SK-MEL-5 (cell line): ENCODE results near the gene ADPRM. TPM values are rescaled to one million over a fixed set of nuclear protein-coding genes. Genes with fewer than 3 reads are reported as not detected.
"Not testable (repeated sequence)": the region's sequence is repeated elsewhere in the genome, so short reads cannot be mapped to it uniquely, and the experiment has no call there.

Source experiments
- DNase-seq: peaks from one replicate; pipeline ENCODE4 v3.0.0-alpha.2; 2016; ENCODE audit warnings: low read depth, low spot score
- in situ Hi-C: cut with HindIII; loops from 2 replicates; pipeline ENCODE4 v1.10.0; 2016; ENCODE audit warnings: low sequenced_read_pairs, high pct_unique_total_duplicates, low pct_unique_long_range_greater_than_20kb
- total RNA-seq: library from RNA; depleted of rRNA; stranded (reverse); fragments of >200 nt; shearing (Covaris generic); gene quantifications from 2 replicates; pipeline ENCODE4 v1.2.3, GENCODE V29; 2014

The ADPRM gene
- total RNA-seq, 1 experiment from 2014 or later = 15.1 TPM

DNA sequence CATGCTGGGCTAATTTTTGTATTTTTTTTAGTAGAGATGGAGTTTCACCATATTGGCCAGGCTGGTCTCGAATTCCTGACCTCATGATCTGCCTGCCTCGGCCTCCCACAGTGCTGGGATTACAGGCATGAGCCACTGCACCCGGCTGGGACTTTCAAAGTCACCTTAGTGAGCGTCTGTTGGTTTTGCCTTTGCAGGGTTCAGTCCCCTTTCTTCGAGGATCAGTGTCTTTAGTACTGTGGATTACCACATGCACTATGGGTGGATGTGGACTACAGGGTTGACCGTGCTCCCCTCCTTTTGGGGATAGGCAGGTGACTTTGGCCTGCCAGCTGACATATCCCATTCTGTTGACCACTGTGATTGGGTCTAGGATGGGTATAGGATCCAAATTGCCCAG is 34.7 kb downstream of the ADPRM start:
- DNase-seq, in situ Hi-C loops: not testable (repeated sequence)

DNA sequence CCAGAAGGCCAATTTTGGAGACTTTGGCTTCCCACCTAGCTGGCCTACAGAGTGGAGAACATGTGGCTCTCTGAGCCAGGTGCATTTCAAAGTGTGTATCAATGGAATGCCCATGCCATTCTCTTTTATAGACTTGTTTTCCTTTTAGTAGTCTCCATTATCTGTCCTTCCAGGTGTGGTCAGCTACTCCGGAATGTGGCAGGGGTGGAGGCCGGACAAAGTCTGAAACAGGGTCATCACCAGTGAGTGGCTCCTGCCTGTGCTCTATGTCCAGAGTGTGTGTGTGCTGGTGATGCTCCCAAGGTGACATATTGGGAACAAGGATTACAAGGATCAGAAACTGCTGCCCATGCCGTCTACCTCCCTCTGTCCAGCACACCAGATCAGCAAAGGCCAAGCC is 36.3 kb downstream of the ADPRM start:
- DNase-seq = no peak
- in situ Hi-C loops = no loop called here

DNA sequence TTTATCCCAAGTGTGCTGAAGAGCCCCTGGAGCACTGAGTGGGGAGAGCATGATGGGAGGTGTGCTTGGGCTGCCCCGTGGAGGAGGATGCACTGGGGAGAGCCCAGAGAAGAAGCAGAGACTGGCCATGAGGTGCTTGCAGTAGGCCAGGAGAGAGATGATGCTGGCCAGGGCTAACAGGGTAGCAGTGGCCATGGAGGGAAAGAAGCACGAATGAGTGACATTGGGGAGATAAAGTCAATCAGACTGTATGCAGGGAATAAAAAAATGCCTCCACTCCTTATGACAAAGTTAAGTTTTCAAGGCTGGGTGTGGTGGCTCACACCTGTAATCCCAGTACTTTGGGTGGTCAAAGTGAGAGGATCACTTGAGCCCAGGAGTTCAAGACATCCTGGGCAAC is 37.9 kb downstream of the ADPRM start:
- no peak for DNase-seq
- in situ Hi-C loops = no loop called here

DNA sequence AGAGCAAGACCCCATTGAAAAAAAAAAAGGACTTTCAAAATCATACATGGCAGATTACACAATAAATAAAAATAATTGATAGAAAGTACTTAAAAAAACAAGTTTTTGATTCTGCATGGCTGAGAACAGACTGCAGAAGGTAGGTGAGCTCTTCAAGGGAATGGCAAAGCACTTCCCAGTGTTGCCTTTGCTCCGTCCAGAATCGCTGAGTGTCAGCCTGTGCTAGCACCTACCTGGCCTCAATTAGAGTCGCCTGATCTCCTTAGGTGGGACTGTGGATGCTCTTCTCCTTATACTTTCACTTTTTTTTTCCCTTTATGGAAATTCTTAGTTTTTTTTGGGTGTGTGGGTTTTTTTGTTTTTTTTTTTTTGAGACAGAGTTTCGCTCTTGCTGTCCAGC is 38.4 kb downstream of the ADPRM start:
- DNase-seq = no peak
- in situ Hi-C loops = no loop called here

DNA sequence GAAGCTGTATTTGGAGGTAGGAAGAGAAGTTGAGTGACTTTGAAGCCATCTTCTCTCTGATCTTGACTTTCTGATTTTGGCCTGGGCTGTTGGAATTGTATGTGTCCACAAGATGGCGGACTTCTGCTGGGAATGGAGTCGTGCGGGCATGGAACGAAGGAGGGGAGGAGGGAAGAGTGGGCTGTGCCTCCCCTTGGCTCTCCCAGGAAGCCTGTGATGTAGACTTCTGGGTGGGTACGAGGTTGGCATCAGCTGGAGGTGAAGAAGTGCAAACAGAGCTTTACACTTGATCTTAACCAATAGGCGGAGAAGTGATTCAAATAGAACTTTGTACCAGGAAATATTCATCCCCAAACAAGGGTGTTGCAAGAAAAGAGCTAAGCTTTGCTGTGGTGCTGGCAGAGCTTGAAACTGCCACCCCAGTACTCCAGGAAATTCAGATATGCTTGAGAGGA is 39.8 kb downstream of the ADPRM start:
- peak; percentile 84 for DNase-seq
- in situ Hi-C loops = no loop called here

DNA sequence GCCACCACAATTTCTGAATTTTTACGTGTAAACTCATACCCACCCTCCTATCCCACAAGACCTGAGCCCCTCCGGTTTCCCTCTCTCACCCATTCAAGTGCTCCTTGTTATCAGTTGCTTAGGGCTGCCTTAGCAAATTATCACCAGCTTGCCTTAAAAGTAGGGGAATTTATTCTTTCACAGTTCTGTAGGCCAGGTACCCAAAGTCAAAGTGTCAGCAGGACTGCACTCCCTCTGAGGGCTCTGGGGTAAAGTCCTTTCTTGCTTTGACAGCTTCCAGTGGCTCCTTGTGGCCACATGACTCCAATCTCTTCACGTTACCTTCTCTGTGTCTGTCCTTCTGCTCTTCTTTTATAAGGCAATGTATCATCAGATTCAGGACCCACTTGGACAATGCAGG is 40.3 kb downstream of the ADPRM start:
- no peak for DNase-seq
- in situ Hi-C loops = no loop called here

DNA sequence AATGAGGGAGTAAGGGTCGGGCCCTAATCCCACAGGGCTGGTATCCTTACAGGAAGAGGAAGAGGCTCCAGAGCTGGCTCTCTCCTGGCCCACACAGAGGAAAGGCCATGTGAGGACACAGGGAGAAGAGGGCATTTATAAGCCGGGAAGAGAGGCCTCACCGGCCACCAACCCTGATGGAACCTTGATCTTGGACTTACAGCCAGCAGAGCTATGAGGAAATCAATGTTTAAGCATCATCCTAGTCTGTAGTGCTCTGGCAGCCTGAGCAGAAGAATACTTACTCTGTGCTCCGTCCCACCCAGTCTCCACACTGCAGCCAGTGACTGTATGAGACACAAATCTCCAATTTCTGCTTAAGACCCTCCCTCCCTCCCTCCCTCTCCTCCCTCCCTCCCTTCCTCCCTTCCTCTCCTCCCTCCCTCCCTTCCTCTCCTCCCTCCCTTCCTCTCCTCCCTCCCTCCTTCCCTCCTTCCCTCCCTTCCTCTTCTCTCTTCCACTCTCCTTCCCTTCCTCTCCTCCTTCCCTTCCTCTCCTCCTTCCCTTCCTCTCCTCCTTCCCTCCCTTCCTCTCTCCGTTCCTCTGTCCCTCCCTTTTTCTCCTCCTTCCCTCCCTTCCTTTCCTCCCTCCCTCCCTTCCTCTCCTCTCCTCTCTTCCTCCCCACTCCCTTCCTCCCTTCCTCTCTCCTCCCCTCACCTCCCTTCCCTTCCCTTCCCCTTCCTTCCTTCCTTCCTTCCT is 41.3 kb downstream of the ADPRM start:
- no peak for DNase-seq
- in situ Hi-C loops = no loop called here

DNA sequence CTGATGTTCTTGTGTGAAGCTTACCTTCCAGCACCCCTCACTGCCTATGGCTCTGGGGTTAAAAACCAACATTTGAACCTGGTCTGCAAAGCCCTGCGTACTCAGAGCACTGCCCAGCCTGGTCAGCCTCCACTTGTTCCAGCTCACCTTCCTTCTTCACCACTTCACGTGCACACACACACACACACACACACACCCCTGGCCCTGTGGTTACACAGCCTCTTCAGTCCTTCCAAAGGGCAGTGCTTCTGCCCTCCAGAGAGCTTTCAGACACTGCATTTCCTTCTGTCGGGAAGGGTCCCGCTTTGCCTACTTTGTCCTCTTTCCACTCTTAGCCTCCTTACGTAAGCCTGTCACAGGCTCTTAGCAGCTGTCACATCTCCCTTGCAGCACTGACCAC is 42.0 kb downstream of the ADPRM start:
- no peak for DNase-seq
- in situ Hi-C loops = no loop called here

DNA sequence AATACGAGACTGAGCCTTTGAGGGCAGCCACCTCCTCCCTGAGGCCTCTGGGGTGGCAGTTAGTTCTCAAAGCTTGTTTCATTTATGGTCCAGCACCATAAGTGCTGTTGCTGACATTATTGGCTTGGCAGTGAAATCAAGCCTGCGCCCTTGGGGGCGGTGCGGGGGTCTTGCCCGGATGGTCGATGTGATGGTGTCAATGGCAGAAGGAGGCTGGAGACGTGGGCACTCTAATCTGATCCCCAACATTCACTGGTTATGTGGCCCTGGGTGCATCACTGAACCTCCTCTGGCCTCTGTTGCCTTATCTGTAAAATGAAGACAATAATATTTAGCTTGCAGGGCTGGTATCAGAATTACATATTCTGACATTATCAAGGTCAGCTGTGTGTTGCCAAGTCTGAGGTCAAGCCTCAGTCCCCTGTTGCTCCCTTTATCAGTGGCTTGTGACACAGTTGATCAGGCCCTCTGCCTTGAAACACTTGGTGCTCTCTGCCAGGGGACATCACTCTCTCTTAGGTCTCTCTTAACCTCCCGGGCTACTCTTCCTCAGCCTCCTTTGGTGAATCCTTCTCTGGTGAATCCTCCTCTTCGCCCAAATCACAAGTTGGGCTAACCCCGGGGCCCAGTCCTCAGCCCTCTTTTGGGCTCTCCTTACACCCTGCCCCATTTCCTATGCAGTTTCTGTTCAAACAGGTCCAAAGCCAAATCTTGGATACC is 44.2 kb downstream of the ADPRM start:
- no peak for DNase-seq
- in situ Hi-C loops = no loop called here

DNA sequence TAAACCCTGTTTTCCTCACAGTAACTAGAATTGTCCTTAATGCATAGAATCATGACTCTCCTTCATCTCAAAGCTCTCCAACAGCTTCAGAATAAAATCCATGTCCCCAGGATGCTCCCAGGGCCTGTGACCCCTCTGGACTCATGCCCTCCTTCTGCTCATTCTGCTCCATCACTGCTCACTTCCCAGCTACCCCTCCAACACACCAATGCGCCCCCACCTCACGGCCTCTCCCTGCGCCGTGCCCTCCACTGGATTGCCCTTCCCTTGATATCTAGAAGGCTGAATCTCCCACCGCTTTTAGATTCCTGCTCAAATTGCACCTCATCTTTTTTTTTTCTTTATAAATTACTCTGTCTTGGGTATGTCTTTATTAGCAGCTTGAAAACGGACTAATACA is 45.0 kb downstream of the ADPRM start:
- in situ Hi-C loops = no loop called here

DNA sequence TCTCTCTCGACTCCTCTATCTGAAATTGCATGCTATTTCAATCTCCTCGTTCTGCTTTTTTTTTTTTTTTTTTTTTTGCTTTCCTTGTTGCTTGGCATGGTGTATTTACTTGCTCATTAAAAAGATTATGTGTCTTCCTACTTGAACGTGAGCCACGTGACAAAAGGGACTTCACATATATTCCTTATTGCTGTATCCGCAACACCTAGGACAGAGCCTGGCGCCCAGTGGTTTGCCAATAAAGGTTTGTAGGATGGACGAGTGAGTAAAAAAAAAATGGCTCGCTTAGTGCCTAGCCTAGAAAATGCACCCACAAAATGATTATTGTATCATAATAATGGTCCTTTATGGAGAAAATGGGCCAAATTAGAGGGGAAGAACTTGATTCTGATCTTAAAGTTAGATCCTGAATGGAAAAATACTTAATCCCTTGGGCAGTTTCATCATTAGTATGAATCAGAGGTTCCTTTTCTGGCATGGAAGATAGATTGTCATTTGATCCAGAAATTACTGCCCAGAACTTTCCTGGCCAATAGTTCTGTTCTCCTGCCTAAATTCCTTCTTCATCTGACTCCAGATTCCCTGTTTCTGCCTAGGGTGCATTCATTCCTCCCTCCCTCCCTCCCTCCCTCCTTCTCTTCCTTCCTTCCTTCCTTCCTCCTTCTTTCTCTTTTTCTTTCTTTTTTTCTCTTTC is 46.1 kb downstream of the ADPRM start:
- in situ Hi-C loops = no loop called here

More for the DNA sequence above, 45.0 kb downstream of the ADPRM start:
- no peak for DNase-seq

DNA sequence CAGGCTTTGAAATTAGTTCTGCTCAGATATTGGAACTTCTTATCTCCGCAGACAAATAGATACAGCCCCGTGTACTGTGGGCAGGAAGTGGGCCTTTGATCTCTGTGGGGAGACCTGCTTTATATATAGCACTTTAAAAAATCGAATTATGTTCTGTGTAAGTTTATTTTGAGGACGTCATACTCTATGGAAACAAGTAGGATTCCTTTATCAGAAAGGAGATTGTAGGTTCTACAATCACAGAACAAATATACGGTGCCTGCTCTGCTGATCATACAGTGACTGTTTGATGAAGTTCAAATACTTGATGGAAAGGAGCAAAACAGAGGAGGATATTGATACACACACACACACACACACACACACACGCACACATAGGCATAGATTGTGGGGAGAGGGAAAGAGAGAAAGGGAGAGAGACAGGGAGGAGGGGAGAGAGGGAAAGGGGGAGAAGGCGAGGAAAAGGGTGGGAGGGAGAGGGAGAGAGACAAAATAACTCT is 47.2 kb downstream of the ADPRM start:
- no peak for DNase-seq
- in situ Hi-C loops = no loop called here

More for the DNA sequence above, 46.1 kb downstream of the ADPRM start:
- no peak for DNase-seq

DNA sequence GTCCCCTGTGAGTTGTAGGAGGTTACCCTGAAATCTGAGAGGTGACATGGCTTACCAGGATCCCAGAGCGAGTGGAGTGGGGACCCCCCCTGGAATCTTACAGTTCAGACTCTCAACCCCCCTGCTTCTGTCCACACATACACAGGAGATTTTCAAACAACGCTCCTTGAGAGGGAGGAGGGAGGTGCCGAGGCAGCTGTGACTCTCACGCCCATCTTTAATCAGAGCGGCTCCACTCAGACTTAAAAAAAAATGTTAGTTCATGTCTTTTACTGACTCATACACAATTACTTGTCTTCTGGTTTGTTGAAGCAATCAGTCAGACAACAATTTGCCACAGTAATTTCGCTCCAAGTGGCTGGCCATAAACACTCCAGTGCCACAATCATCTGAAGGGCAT is 47.8 kb downstream of the ADPRM start:
- in situ Hi-C loops = no loop called here
- no peak for DNase-seq

DNA sequence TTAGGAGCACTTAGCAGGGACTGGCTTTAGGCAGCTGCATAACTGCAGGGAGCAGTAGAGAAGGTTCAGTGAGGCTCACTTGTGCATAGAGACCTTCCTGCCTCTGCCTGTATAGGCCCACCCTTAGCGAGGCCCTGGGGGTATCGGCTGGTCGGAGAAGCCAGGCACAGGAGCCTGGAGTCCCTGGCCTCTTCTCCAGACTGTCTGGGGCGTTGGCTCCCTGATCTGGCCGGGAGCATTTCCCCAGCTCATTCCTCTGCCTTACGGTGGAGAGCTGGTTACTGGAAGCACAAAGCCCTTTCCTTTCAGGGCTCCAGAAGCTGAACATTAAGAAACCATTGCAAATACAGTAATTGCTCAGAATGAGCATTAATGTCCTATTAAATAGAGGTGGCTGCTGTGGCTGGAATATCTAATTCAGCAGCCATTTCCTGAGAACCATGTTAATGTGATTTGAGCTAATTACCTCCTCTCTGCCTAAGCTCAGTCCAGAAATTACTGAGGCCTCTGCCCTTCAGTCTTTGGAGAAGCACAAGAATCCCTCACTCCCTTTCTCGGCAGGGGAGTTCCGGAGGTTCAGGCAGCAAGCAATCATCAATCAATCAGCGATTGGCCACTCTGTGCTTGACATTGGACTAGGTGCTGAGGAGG is 51.3 kb downstream of the ADPRM start:
- in situ Hi-C loops = no loop called here
- DNase-seq = no peak

DNA sequence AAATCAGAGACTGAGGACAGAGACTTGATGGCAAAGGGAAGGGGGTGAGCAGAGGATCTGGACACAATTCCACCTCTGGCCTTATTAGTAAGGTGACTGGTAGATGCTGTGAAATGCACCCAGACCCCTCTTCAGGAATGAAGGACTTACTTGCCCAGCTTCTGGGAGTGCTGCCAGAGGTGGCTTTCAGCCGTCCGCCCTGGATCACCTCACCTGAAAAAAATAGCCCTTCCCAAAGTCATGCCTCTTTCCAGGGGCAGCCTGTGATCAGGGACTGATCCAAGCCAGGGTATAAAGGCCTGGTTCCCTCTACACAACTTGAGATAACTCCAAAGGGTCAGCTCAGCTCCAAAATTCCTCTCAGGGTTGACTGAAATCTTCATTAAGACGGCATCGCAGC is 52.8 kb downstream of the ADPRM start:
- DNase-seq = no peak
- in situ Hi-C loops = no loop called here

DNA sequence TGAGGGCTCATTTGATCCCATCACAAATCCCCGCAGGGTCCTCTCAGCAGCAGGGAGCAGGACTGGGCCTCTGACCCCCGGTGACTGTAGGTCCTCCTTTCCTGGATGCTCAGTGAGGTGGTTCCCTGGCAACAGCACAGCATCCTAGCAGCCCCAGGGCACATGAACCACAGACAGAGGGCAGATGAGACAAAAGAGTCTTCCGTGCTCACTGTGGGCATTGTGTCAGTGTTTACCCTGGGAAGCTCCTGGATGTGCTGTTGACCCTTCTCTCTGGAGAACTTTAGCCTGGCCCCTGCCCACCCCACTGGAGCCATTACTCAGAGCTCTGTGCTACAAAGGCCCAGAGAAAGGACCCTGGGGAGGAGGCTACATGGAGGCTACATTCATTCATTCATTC is 54.2 kb downstream of the ADPRM start:
- in situ Hi-C loops = no loop called here
- no peak for DNase-seq

DNA sequence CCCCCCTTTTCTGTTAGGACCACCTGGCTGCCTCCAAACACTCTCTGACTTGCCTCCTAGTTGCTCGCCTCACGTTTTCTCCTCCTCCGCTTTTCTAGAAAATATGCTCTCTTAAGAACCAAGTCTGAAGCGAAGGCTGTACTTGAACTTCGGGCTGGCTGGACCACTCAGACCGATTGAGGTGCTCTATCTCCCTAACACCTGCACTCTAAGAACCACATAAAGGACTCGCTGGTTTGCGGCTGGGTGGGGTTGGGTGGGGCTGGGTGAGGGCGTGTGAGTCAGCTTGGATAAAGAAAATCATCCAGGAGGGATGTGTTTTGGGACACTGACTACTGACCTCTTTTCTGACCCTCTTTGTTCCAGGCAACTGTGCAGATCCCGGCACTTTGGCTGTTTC is 55.3 kb downstream of the ADPRM start:
- DNase-seq = no peak
- in situ Hi-C loops = no loop called here

DNA sequence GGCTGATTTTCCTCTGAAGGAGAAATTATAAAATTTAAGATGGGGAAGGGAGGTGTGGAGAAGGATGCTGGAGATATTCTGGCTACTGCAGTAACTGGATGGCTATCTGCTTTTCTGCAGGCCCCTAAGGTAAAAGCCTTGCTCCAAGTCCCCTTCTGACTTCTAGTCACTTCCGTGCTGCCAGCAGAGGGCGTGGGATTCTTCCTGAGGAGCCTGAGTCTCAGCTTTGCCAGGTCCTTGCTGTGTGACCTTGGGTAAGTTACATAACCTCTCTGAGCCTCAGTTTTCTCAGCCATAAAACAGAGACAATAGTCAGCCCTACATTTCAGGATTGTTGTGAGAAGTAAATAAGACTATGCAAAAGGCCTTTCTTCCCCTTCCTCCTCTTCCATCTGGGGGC is 56.7 kb downstream of the ADPRM start:
- in situ Hi-C loops = no loop called here

More for the DNA sequence above, 56.7 kb downstream of the ADPRM start:
- DNase-seq = peak; percentile 75
